HL-60/S4 (cell line): ENCODE measurements around the gene TET3.

ENCODE experiments used
- in situ Hi-C: fragments of 300-500 bp; cut with MboI; formaldehyde crosslinking; loops from 2 replicates; pipeline ENCODE4 v1.14.3; 2022; ENCODE audit warnings: low sequenced_read_pairs

The TET3 gene

DNA sequence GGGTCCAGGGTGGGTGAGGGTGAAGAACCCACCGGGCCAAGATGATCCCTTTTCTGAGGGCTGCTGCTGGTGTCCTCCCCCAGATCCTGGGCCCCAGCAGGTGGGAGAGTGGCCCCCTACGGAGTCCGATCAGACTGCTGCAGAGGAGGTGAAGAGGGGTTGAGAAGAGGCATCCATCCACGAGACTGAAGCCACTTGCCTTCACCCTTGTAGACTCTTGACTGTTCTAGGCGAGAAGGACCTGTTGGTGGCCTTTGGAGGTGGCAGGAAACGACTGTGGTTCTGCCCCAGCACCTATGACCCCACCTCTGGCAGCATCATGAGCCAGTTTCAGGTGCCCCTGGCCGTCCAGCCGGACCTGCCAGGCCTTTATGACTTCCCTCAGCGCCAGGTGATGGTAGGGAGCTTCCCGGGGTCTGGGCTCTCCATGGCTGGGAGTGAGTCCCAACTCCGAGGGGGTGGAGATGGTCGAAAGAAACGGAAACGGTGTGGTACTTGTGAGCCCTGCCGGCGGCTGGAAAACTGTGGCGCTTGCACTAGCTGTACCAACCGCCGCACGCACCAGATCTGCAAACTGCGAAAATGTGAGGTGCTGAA lies 1.5 kb downstream of the TET3 start:
- in situ Hi-C loops: no loop called here

- in situ Hi-C loops: no loop called here
Observed at GRCh38 chr2:73987109-73987947, 2.6 kb downstream of the TET3 start.

GRCh38 chr2:73987948-73988700 lies 3.4 kb downstream of the TET3 start:
- in situ Hi-C loops: no loop called here

GRCh38 chr2:73989972-73990371 lies 5.3 kb downstream of the TET3 start:
- in situ Hi-C loops: no loop called here

- in situ Hi-C loops: no loop called here
Observed at GRCh38 chr2:73990531-73990930, 5.8 kb downstream of the TET3 start.

GRCh38 chr2:73992036-73992435 lies 7.3 kb downstream of the TET3 start:
- in situ Hi-C loops: no loop called here

DNA sequence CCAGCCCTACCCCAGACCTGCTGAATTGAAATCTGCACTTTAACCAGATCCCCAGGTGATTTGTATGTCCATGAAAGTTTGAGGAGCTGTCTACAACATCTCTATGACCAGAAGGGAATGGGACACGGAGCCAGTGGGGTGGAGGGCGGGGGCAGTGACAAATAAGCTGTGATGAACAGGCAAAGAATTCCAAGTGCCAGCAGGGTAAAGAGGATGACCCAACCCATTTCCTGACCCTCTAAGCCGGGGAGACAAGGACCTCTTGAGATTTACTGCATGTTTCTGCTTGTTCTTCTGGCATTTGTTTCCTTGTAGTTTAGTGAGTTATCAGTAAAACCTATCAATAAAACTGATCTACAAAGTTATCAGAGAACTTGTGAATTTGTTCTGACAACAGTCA lies 8.7 kb downstream of the TET3 start:
- in situ Hi-C loops: no loop called here

DNA sequence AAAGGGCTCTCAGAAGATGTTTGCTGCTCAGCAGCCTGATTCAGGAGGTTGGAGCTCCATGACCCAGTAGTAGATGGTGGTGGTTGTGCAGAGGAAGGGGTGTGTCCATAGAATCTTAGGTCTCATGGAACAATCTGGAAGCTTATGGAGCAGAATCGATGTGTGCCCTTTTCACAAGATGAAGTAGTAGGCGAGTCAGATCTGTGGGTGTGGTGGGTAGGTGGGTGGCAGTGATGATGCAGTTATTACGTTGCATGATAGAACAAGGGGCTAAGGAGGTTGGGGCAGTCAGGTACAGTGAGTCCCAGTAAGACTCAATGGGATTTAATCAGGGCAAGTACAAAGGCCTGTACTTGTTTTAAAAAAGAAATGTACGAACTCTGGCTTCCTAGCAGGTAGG lies 9.1 kb downstream of the TET3 start:
- in situ Hi-C loops: no loop called here

- in situ Hi-C loops: no loop called here
Observed at GRCh38 chr2:73994178-73994831, 9.6 kb downstream of the TET3 start.

GRCh38 chr2:73995810-73996209 lies 11.1 kb downstream of the TET3 start:
- in situ Hi-C loops: no loop called here

DNA sequence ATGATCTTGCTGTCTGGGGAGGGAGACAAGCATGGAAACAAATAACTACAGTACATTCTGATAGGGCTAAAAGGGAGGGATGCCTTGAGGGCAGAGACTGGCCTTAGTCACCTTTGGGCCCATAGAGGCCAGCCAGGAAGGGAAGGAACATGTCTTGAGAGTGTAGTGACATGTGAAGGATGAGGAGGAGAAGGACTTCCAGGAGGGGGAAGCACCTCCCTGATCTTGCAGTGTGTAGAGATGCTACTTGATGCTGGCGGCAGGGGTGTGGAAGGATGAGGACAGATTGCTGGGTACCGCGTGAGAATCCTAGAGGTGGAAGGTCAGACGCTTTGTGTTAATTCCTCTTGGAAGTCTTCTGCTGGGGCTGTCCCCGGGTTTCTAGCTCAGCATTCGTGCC lies 13.1 kb downstream of the TET3 start:
- in situ Hi-C loops: no loop called here

- in situ Hi-C loops: no loop called here
Observed at GRCh38 chr2:73998451-73998850, 13.7 kb downstream of the TET3 start.

DNA sequence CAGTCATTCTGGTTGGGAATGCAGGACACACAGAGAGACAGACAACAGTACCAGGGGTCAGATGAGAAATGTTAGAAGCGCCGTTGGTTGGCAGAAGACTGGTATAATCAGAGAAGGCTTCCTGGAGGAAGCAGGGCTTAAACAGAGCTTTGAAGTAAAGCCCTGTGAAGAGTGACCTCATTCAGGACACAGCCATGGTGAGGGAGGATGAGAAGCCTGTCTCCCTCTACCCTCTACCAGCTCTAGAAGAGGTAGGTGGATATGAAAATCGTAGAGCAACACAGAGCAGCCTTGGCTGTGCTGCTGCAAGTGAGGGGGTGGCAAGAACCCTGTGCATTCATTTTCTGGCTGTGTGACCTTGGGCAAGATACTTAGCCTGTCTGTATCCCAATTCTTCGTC lies 14.2 kb downstream of the TET3 start:
- in situ Hi-C loops: no loop called here

- in situ Hi-C loops: no loop called here
Observed at GRCh38 chr2:73999881-74000597, 15.3 kb downstream of the TET3 start.

DNA sequence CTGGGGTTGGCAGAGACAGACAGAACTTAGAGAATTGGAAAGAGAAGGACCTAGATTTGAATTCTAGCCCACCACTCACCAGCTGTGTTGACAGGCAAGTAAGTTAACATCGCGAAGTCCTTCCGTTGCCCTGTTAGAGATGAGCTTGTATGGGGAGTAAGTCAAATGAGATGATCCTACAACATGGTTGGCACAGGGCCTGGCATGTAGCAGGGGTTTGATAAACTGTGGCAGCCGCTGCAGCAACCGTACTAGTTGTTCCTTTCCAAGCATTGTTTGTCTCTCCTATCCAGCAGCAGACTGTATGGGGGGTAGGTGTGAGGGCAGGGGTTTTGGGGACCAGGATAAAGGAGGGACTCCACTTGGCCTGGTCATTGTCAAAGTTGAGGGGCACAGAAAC lies 16.0 kb downstream of the TET3 start:
- in situ Hi-C loops: no loop called here

- in situ Hi-C loops: no loop called here
Observed at GRCh38 chr2:74001121-74001520, 16.4 kb downstream of the TET3 start.

GRCh38 chr2:74001781-74002504 lies 17.2 kb downstream of the TET3 start:
- in situ Hi-C loops: no loop called here

DNA sequence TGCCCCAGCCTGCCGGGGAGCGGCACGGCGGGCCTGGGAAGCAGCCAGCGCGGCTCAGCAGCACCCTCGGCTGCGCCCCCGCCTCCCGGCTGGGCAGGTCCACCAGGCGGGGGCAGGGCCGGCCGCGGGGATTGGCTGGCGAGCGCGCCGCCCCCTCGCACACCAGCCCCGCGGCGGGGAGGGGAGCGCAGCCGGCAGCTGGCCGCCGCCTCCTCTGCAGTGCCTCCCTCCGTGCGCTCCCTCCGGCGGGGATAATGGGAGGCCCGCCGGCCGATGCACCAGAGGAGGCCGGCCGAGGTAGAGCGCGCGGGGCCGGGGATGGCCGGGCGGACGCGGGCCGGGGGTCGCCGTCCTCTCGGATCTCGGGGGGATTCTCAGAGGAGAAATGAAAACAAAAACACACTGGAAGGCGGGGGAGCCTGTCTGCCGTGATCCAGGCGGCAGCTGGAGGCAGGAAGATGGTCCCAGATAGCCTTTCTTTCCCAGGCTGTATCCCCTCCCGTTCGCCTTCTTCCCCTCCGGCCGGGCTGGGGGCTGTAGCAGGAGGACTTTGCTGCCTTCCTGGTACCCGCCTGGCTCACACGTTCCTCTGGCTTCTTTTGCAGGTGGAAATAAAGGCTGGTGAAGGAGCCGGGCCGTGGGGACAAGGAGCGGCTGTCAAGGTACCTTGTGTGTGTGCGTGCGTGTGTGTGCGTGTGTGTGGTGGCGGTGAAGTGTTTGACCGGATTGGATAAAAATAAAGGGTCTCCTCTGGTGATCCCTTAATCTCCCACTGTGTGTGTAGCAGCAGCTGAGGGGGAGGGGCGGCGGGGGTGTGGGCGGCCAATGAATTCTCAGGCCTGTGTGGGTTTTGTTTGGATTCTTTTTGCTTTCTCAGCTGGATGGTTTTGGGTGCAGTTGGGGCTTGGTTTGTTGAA lies 18.1 kb downstream of the TET3 start:
- in situ Hi-C loops: no loop called here
